MV-4-11 (cell line): ENCODE results near the gene CDCA8.
"Not testable (repeated sequence)": the region's sequence is repeated elsewhere in the genome, so short reads cannot be mapped to it uniquely, and the experiment has no call there.

Experiments used
- DNase-seq: peaks from one replicate; lab custom pipeline; 2025; lab: John Stamatoyannopoulos, UW

CDCA8 gene

DNA sequence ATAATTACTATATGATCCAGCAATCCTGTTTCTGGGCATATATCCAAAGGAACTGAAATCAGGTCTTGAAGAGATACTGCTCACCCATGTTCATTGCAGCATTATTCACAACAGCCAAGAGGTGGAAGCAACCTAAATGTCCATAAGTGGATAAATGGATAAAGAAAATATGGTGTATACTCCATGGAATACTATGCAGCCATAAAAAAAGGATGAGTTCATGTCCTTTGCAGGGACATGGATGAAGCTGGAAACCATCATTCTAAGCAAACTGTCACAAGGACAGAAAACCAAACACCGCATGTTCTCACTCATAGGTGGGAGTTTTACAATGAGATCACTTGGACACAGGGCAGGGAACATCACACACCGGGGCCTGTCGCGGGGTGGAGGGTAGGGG lies 46.3 kb downstream of the CDCA8 start:
- DNase-seq = not testable (repeated sequence)

DNA sequence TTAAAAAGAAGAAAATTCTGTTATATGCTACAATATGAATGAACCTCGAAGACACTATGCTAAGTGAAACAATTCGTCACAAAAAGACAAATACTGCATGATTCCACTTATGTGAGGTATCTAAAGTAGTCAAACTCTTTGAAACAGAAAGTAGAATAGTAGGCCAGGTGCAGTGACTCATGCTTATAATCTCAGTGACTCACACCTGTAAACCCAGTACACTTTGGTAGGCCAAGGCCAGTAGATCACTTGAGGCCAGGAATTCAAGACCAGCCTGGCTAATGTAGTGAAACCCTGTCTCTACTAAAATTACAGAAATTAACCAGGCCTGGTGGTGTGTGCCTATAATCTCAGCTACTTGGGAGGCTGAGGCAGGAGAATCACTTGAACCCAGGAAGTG lies 46.9 kb downstream of the CDCA8 start:
- DNase-seq = no peak

DNA sequence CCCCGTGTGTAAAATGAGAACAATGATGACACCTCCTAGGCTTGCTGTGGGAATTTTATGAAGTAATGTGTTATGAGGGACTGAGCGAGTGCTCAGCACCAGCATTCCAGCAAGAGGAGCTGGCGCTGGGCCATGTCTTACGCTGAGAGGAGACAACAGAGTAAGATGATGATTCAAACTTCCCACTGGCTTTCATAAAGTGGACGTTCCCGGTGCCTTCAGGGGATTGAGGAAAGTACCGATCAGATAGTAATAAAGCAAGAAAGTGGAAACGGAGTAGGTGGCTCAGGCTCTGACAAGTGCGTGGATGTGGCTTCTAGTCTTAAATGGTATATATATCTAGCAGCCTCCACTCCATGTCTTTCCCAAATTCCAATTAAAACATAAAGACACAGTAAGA lies 48.8 kb downstream of the CDCA8 start:
- DNase-seq = no peak

DNA sequence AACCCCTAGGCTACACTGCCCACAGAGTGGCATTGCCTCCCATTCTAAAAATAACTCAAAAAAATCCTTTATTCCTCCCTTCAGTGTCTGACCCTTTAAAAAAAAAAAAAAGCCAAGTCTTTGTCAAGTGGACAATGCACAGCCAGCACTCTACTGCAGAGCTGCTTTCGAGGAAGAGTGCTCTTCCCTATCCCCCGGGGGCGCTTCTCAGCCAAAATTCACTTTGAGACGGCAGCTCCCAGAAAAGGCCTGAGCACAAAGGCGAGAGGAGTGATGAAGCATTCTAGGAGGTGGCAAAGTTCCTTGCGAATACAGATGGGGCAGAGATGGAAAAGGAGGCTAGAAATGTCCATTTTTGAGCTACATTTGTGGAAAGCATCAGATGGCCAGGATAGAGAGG lies 49.3 kb downstream of the CDCA8 start:
- no peak for DNase-seq

DNA sequence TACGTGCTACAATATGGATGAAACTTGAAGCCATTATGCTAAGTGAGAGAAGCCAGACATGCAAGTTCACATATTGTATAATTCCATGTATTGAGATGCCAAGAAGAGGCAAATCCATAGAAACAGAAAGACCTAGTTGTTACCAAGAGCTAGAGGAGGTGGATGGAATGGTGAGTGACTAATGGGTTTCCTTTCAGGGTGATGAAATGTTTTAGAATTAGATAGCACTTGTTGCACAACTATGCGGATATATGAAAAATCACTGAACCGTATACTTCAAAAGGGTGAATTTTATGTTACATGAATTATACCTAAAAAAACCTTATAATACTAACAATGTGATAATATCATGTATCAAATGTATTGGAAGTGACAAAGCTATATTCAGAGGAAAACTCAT lies 54.5 kb downstream of the CDCA8 start:
- peak; percentile 29 for DNase-seq

DNA sequence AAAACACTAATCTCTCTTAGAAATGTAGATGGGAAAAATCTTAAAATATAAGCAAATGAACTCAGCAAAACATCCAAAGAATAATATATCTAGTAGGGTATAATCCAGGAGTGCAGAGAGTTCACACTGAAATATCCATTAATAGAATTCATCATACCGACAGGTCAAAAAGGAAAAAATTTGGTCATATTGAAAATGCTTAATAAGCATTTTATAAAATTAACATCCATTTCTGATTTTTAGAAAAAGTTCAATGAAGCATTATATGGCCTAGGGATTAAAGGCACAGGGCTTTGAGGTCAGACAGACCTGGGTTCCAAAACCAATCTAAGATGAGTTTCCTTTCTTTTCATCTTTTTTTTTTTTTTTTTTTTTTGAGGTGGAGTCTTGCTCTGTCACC lies 56.2 kb downstream of the CDCA8 start:
- DNase-seq = no peak

DNA sequence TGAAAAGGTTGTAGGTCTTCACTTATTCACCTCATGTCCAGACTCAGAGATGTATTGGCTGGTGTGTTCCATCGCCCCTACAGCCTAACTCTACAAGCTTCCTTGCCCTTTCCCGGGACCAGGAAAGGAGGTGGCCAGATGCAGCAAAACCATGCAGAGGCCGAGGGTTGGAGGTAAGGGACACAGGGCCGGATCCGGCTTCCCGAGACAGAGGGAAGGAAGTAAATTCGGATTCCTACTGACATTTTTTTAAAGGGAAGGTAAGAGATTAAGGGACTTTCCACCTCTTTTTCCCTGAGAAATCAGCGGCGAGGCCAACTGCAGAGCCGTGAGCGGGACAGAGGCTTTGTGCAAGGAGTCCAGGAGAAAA lies 59.9 kb downstream of the CDCA8 start:
- no peak for DNase-seq

DNA sequence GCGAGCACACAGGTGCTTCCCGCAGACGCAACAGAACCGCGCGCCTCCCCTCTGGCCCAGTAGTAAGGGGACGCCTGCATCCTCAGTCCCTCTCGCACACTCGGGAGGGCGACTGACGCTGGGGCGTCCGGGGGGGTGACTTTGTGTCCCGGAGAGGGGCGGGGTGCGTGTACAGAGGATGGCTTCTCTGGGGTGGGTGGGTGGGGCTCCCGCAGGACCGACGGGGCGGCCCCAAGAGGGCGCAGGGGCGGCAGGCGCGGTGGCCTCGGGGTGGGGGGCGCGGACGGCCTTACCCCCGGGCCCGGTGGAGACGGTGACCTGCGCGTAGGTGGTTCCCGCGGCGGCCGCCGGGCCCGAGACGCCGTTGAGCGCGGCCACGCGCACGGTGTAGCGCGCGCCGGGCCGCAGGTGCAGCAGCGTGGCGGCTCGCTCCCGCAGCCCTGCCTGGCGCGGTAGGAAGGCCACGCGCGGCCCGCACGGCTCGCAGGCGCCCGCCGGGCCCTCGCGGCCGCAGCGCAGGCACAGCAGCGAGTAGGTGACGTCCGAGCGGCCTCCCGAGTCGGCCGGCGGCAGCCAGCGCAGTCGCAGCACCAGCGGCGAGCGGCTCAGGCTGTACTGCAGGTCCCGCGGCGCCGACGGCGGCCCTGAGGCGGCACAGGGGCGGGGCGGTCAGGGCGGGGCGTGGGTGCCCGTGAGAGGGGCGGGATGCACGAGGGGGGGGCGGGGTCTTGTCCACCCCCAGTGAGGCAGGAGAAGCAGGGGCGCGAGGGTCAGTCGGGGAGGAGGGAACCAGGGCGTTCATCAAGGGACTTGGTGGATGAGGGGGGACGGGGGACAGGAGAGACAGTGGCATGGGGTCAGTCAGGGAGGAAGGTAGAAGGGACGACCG lies 60.5 kb downstream of the CDCA8 start:
- DNase-seq = no peak

DNA sequence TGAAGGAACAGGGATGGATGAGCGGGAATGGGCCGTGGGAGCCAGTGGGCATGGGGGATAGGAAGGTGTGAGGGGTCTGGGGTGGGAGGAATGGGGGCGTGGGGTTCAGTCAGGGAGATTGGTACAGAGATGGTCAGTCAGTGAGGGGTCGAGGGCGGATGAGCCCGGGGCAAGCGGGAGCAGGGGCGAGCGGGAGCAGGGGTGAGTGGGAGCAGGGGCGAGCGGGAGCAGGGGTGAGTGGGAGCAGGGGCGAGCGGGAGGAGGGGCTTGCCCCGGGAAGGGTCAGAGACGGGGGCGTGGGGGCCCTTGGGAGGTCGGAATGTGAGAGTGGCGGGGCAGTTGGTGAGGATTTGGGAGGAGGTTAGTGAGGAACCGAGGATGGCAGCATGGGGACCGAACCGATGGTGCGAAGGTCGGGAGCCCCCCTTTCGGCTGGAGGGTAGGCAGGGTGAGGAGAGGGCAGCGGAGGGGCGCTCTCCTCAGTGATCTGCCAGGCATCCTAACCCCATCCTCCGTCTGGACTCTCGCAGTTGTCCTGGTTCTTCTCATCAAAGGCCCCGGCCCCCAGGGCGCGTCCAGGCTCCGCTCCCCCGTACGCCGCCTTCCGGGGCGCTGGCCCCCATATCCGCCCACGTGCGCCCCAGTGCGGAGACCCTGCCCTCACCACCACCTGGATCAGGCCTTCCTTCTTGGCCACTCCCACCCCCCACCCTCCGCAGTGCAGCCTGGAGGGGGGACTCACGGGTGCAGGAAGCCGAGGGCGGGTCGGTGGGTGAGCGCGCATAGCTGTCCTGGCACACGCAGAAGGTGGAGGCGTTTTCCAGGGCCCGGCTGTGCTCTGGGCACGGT lies 61.4 kb downstream of the CDCA8 start:
- no peak for DNase-seq

DNA sequence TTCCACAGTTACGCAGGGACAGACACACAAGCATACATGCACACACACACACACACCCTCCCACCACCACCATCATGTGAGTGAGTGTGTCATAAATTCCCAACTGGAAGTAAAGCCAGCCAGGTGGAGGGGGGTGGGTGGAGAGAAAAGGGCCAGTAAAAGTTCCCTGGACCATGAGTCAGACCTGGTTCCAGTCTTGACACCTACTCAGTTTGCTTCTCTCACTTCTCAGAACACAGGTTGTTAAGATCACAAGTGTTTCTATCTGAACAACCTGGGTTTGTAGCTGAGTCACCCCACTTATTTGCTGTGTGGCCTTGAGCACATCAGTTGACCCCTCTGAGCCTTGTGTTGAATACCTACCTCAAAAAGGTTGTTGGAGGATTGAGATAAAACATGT lies 63.0 kb downstream of the CDCA8 start:
- DNase-seq = no peak

DNA sequence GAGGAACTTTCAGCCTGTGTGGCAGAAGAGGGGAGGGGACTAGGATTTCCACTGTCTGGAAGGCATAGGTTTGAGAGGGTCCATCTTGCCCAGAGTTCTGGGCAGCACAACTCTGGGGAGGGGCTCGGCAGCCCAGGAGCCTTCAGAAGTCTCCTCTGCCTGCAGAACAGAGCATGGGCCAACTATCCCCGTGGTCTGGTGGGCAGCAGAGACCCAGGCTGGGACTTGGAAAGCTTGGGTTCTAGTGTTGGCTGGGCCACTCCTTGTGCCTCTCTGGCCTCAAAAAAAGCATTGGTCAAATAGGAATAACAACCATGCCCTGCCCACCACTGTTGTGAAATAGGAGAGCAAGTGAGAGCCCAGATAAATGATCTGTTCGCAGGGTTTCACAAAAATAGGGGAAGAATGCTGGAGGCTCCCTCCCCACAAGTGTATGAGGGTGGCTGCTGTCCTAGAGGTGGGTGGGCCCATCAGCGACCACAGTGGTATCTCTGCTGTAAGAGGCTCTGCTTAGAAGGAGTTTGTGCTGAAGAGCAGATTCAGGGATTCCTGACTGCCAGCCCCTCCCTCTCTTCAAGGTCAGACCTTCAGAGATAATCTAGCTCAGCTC lies 63.7 kb downstream of the CDCA8 start:
- DNase-seq = peak; percentile 57
